GM23338 (cell line): ENCODE data around the gene SGSM1. TPM values are rescaled to one million over a fixed set of nuclear protein-coding genes. Genes with fewer than 3 reads are reported as not detected.

ENCODE experiments used
- ATAC-seq: fragments of 200-7000 bp; cut with Tn5 transposase; 3 replicates; pipeline ENCODE4 v1.9.1; 2020
- DNase-seq: peaks from one replicate; pipeline ENCODE4 v3.0.0-alpha.2; 2015; ENCODE audit warnings: low spot score
- H2AFZ ChIP-seq: fragments of 200-600 bp; sonication (generic); 2 replicates; pipeline ENCODE4 v1.8.0; 2016; ENCODE audit warnings: antibody characterized with exemption, mild to moderate bottlenecking, moderate library complexity
- H3F3A ChIP-seq: fragments of 200-600 bp; sonication (generic); replicated peaks from 2 replicates; pipeline ENCODE4 v1.8.0; 2017; ENCODE audit warnings: antibody characterized with exemption, mixed run types, low read depth
- H3K27ac ChIP-seq: fragments of 200-600 bp; sonication (generic); 2 replicates; pipeline ENCODE4 v1.6.1; 2016; ENCODE audit warnings: low read depth
- H3K27me3 ChIP-seq: fragments of 200-600 bp; sonication (generic); 2 replicates; pipeline ENCODE4 v1.8.0; 2016; ENCODE audit warnings: mild to moderate bottlenecking, mixed run types, moderate library complexity; ENCODE audit not compliant: insufficient read depth
- H3K36me3 ChIP-seq: fragments of 200-600 bp; sonication (generic); 2 replicates; pipeline ENCODE4 v1.8.0; 2016; ENCODE audit warnings: mild to moderate bottlenecking; ENCODE audit not compliant: insufficient read depth
- H3K4me1 ChIP-seq: fragments of 200-600 bp; sonication (generic); 2 replicates; pipeline ENCODE4 v1.8.0; 2016; ENCODE audit warnings: mild to moderate bottlenecking, moderate library complexity; ENCODE audit not compliant: insufficient read depth
- H3K4me2 ChIP-seq: fragments of 200-600 bp; sonication (generic); 2 replicates; pipeline ENCODE4 v1.7.1; 2017; ENCODE audit warnings: mixed run types
- H3K4me3 ChIP-seq: fragments of 200-600 bp; sonication (generic); 2 replicates; pipeline ENCODE4 v1.6.1; 2016; ENCODE audit warnings: mixed run types
- H3K79me2 ChIP-seq: fragments of 200-600 bp; sonication (generic); replicated peaks from 2 replicates; pipeline ENCODE4 v1.8.0; 2017; ENCODE audit warnings: mild to moderate bottlenecking; ENCODE audit not compliant: insufficient read depth
- H3K9me2 ChIP-seq: fragments of 200-600 bp; sonication (generic); 2 replicates; pipeline ENCODE4 v1.8.0; 2017; ENCODE audit not compliant: insufficient read depth
- H4K20me1 ChIP-seq: fragments of 200-600 bp; sonication (generic); replicated peaks from 2 replicates; pipeline ENCODE4 v1.8.0; 2017; ENCODE audit warnings: mild to moderate bottlenecking; ENCODE audit not compliant: insufficient read depth
- H3K27ac Mint-ChIP-seq: 2 replicates; pipeline ENCODE4 v1.8.0; 2020; ENCODE audit warnings: inconsistent platforms, mild to moderate bottlenecking, moderate library complexity, mixed read lengths
- H3K27me3 Mint-ChIP-seq: 3 replicates; pipeline ENCODE4 v1.8.0; 2022; ENCODE audit warnings: low read depth, mild to moderate bottlenecking, moderate library complexity, mixed read lengths, inconsistent platforms; ENCODE audit not compliant: insufficient read depth, poor library complexity
- H3K36me3 Mint-ChIP-seq: 3 replicates; pipeline ENCODE4 v1.8.0; 2021; ENCODE audit warnings: low read depth, mild to moderate bottlenecking, inconsistent platforms, moderate library complexity, mixed read lengths
- H3K4me1 Mint-ChIP-seq: 3 replicates; pipeline ENCODE4 v1.8.0; 2020; ENCODE audit warnings: mild to moderate bottlenecking, inconsistent platforms, mixed read lengths
- H3K4me3 Mint-ChIP-seq: 3 replicates; pipeline ENCODE4 v1.8.0; 2021; ENCODE audit warnings: moderate library complexity, mild to moderate bottlenecking, inconsistent platforms, mixed read lengths
- H3K9me3 Mint-ChIP-seq: 3 replicates; pipeline ENCODE4 v1.8.0; 2020; ENCODE audit warnings: moderate library complexity, mild to moderate bottlenecking, inconsistent platforms, mixed read lengths
- CREB1 ChIP-seq: fragments of 250-450 bp; sonication (Bioruptor Pico); IDR thresholded peaks from 2 replicates; pipeline ENCODE4 v1.5.0; 2020; ENCODE audit warnings: low read depth, mild to moderate bottlenecking, moderate library complexity
- EZH2 ChIP-seq: fragments of 200-600 bp; sonication (generic); IDR thresholded peaks from one replicate; pipeline ENCODE4 v1.8.0; 2017; ENCODE audit warnings: antibody characterized with exemption, mild to moderate bottlenecking, low read depth; ENCODE audit not compliant: unreplicated experiment
- EZH2phosphoT487 ChIP-seq: fragments of 200-600 bp; sonication (generic); IDR thresholded peaks from one replicate; pipeline ENCODE4 v1.8.1; 2018; ENCODE audit warnings: antibody characterized with exemption; ENCODE audit not compliant: unreplicated experiment
- JUNB ChIP-seq: IDR thresholded peaks from one replicate; pipeline ENCODE4 v1.6.1; 2016; ENCODE audit warnings: antibody characterized with exemption; ENCODE audit not compliant: unreplicated experiment
- NANOG ChIP-seq: IDR thresholded peaks from 2 replicates; pipeline ENCODE4 v1.6.1; 2016; ENCODE audit warnings: antibody characterized with exemption, borderline replicate concordance
- POLR2AphosphoS5 ChIP-seq: IDR thresholded peaks from 2 replicates; pipeline ENCODE4 v1.6.1; 2016; ENCODE audit warnings: antibody characterized with exemption, low read depth
- STAT1 ChIP-seq: IDR thresholded peaks from one replicate; pipeline ENCODE4 v1.6.1; 2016; ENCODE audit warnings: antibody characterized with exemption; ENCODE audit not compliant: unreplicated experiment
- ZNF114 ChIP-seq: fragments of 250-450 bp; sonication (Bioruptor Pico); IDR thresholded peaks from 2 replicates; pipeline ENCODE4 v1.5.0; 2020; ENCODE audit warnings: mild to moderate bottlenecking, moderate library complexity
- ZNF331 ChIP-seq: fragments of 250-450 bp; sonication (Bioruptor Pico); IDR thresholded peaks from 2 replicates; pipeline ENCODE4 v1.5.0; 2020; ENCODE audit warnings: low read depth, mild to moderate bottlenecking, moderate library complexity
- polyA plus RNA-seq: library from polyadenylated mRNA; unstranded; fragments of >200 nt; fragmentation: Nextera tagmentation; extraction: Ambion mirVana; gene quantifications from 2 replicates; pipeline ENCODE4 v1.2.1, GENCODE V29; 2016
- total RNA-seq: library from RNA; depleted of rRNA; stranded (reverse); fragments of >200 nt; shearing (Covaris generic); gene quantifications from 2 replicates; pipeline ENCODE4 v1.2.3, GENCODE V29; 2014
- TF ChIP-seq, protein P1 (sequence below), 2 experiments: fragments of 200-600 bp in 1 of 2; sonication (generic) in 1 of 2; conservative IDR thresholded peaks; 2 replicates each; pipeline versions ENCODE4 v1.5.1 to v1.6.1; 2016 to 2017; ENCODE audit warnings: antibody characterized with exemption in 2 of 2, low read depth in 2 of 2, mild to moderate bottlenecking in 2 of 2, moderate library complexity in 1 of 2
- TF ChIP-seq, protein P2 (sequence below): fragments of 250-450 bp; sonication (Bioruptor Pico); IDR thresholded peaks from 2 replicates; pipeline ENCODE4 v1.5.0; 2020; ENCODE audit warnings: mild to moderate bottlenecking, moderate library complexity
- TF ChIP-seq, protein P3 (sequence below): IDR thresholded peaks from 2 replicates; pipeline ENCODE4 v1.6.1; 2016; ENCODE audit warnings: antibody characterized with exemption
- TF ChIP-seq, protein P4 (sequence below): IDR thresholded peaks from one replicate; pipeline ENCODE4 v1.6.1; 2018; ENCODE audit warnings: antibody characterized with exemption; ENCODE audit not compliant: unreplicated experiment

SGSM1 gene
- total and polyA plus RNA-seq, 2 experiments from 2014 or later: 4.7 to 5.4 TPM

DNA sequence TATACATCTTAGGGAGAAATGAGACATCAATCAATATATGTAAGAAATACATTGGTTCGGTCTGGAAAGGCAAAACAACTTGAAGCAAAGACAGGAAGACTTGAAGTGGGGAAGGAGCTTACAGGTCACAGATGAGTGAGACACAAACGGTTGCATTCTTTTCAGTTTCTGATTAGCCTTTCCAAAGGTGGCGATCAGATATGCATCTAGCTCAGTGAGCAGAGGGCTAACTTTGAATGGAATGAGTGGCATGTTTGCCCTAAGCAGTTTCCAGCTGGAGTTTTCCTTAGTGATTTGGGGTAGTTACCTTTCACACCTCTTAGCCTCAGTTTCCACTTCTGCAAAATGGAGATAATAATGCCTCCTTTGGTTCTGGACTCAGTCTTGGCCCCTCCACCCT, 124.7 kb downstream of the SGSM1 start:
- peaks cover 5% of the 10 kb centered on the region; the same call in 1 of the 2 replicates for H3K9me2 ChIP-seq
- H3K79me2 ChIP-seq: no peaks in the 10 kb centered on the region
- Mint-ChIP-seq H3K4me1 (peaks cover 10% of the 10 kb centered on the region), H3K27me3 (peaks cover 2% of the 10 kb centered on the region), H3K27ac (no peak overlapping the region), H3K36me3 (no peaks in the 10 kb centered on the region; the same call in 1 of the 3 replicates), H3K4me3 (no peak overlapping the region), H3K9me3 (peaks cover 5% of the 10 kb centered on the region; the same call in 2 of the 3 replicates)
- no peak overlapping the region for H3K27ac ChIP-seq
- H3F3A ChIP-seq: 0 out of 2 replicates have a peak, but pooled peaks cover 2% of the 10 kb centered on the region
- TF ChIP-seq, protein P1, sequence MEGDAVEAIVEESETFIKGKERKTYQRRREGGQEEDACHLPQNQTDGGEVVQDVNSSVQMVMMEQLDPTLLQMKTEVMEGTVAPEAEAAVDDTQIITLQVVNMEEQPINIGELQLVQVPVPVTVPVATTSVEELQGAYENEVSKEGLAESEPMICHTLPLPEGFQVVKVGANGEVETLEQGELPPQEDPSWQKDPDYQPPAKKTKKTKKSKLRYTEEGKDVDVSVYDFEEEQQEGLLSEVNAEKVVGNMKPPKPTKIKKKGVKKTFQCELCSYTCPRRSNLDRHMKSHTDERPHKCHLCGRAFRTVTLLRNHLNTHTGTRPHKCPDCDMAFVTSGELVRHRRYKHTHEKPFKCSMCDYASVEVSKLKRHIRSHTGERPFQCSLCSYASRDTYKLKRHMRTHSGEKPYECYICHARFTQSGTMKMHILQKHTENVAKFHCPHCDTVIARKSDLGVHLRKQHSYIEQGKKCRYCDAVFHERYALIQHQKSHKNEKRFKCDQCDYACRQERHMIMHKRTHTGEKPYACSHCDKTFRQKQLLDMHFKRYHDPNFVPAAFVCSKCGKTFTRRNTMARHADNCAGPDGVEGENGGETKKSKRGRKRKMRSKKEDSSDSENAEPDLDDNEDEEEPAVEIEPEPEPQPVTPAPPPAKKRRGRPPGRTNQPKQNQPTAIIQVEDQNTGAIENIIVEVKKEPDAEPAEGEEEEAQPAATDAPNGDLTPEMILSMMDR (conservative IDR thresholded peaks at IDR 0.05; ENCODE audit: low read depth in 2 of 2): no peak
- TF ChIP-seq EZH2phosphoT487 (no peak), STAT1 (no peak), NANOG (no peak), CREB1 (CRISPR knock-in tag) (no peak), JUNB (no peak), POLR2AphosphoS5 (no peak), ZNF114 (no peak), EZH2 (no peak), ZNF331 (CRISPR knock-in tag) (no peak)
- TF ChIP-seq, protein P2, sequence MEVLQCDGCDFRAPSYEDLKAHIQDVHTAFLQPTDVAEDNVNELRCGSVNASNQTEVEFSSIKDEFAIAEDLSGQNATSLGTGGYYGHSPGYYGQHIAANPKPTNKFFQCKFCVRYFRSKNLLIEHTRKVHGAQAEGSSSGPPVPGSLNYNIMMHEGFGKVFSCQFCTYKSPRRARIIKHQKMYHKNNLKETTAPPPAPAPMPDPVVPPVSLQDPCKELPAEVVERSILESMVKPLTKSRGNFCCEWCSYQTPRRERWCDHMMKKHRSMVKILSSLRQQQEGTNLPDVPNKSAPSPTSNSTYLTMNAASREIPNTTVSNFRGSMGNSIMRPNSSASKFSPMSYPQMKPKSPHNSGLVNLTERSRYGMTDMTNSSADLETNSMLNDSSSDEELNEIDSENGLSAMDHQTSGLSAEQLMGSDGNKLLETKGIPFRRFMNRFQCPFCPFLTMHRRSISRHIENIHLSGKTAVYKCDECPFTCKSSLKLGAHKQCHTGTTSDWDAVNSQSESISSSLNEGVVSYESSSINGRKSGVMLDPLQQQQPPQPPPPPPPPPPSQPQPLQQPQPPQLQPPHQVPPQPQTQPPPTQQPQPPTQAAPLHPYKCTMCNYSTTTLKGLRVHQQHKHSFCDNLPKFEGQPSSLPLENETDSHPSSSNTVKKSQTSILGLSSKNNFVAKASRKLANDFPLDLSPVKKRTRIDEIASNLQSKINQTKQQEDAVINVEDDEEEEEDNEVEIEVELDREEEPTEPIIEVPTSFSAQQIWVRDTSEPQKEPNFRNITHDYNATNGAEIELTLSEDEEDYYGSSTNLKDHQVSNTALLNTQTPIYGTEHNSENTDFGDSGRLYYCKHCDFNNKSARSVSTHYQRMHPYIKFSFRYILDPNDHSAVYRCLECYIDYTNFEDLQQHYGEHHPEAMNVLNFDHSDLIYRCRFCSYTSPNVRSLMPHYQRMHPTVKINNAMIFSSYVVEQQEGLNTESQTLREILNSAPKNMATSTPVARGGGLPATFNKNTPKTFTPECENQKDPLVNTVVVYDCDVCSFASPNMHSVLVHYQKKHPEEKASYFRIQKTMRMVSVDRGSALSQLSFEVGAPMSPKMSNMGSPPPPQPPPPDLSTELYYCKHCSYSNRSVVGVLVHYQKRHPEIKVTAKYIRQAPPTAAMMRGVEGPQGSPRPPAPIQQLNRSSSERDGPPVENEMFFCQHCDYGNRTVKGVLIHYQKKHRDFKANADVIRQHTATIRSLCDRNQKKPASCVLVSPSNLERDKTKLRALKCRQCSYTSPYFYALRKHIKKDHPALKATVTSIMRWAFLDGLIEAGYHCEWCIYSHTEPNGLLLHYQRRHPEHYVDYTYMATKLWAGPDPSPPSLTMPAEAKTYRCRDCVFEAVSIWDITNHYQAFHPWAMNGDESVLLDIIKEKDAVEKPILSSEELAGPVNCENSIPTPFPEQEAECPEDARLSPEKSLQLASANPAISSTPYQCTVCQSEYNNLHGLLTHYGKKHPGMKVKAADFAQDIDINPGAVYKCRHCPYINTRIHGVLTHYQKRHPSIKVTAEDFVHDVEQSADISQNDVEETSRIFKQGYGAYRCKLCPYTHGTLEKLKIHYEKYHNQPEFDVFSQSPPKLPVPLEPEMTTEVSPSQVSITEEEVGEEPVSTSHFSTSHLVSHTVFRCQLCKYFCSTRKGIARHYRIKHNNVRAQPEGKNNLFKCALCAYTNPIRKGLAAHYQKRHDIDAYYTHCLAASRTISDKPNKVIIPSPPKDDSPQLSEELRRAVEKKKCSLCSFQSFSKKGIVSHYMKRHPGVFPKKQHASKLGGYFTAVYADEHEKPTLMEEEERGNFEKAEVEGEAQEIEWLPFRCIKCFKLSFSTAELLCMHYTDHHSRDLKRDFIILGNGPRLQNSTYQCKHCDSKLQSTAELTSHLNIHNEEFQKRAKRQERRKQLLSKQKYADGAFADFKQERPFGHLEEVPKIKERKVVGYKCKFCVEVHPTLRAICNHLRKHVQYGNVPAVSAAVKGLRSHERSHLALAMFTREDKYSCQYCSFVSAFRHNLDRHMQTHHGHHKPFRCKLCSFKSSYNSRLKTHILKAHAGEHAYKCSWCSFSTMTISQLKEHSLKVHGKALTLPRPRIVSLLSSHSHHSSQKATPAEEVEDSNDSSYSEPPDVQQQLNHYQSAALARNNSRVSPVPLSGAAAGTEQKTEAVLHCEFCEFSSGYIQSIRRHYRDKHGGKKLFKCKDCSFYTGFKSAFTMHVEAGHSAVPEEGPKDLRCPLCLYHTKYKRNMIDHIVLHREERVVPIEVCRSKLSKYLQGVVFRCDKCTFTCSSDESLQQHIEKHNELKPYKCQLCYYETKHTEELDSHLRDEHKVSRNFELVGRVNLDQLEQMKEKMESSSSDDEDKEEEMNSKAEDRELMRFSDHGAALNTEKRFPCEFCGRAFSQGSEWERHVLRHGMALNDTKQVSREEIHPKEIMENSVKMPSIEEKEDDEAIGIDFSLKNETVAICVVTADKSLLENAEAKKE (CRISPR knock-in tag): no peak
- TF ChIP-seq, protein P3, sequence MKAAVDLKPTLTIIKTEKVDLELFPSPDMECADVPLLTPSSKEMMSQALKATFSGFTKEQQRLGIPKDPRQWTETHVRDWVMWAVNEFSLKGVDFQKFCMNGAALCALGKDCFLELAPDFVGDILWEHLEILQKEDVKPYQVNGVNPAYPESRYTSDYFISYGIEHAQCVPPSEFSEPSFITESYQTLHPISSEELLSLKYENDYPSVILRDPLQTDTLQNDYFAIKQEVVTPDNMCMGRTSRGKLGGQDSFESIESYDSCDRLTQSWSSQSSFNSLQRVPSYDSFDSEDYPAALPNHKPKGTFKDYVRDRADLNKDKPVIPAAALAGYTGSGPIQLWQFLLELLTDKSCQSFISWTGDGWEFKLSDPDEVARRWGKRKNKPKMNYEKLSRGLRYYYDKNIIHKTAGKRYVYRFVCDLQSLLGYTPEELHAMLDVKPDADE: no peak
- TF ChIP-seq, protein P4, sequence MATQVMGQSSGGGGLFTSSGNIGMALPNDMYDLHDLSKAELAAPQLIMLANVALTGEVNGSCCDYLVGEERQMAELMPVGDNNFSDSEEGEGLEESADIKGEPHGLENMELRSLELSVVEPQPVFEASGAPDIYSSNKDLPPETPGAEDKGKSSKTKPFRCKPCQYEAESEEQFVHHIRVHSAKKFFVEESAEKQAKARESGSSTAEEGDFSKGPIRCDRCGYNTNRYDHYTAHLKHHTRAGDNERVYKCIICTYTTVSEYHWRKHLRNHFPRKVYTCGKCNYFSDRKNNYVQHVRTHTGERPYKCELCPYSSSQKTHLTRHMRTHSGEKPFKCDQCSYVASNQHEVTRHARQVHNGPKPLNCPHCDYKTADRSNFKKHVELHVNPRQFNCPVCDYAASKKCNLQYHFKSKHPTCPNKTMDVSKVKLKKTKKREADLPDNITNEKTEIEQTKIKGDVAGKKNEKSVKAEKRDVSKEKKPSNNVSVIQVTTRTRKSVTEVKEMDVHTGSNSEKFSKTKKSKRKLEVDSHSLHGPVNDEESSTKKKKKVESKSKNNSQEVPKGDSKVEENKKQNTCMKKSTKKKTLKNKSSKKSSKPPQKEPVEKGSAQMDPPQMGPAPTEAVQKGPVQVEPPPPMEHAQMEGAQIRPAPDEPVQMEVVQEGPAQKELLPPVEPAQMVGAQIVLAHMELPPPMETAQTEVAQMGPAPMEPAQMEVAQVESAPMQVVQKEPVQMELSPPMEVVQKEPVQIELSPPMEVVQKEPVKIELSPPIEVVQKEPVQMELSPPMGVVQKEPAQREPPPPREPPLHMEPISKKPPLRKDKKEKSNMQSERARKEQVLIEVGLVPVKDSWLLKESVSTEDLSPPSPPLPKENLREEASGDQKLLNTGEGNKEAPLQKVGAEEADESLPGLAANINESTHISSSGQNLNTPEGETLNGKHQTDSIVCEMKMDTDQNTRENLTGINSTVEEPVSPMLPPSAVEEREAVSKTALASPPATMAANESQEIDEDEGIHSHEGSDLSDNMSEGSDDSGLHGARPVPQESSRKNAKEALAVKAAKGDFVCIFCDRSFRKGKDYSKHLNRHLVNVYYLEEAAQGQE: no peak
- H3K27me3 ChIP-seq: no peaks in the 10 kb centered on the region
- ATAC-seq (no peak), DNase-seq (no peak)
- no peak overlapping the region for H2AFZ ChIP-seq
- H3K36me3 ChIP-seq: 0 out of 2 replicates have a peak, but pooled peaks cover 5% of the 10 kb centered on the region
- H4K20me1 ChIP-seq: no peaks in the 10 kb centered on the region
- no peak overlapping the region for H3K4me2 ChIP-seq
- H3K4me3 ChIP-seq: no peak overlapping the region
- peaks cover 6% of the 10 kb centered on the region for H3K4me1 ChIP-seq
